Neural crest cell (in vitro differentiated cells): ENCODE measurements around the gene IL21R. TPM values are rescaled to one million over a fixed set of nuclear protein-coding genes. Genes with fewer than 3 reads are reported as not detected.

ENCODE experiments used
- DNase-seq: peaks from one replicate; pipeline ENCODE4 v3.0.0; 2021; ENCODE audit warnings: low read depth, mixed read lengths, low spot score
- H3K27ac Mint-ChIP-seq: one replicate; pipeline ENCODE4 v1.8.0; 2021; ENCODE audit warnings: mild to moderate bottlenecking, mixed read lengths; ENCODE audit not compliant: unreplicated experiment
- H3K27me3 Mint-ChIP-seq: 2 replicates; pipeline ENCODE4 v1.8.0; 2021; ENCODE audit warnings: low read depth, mild to moderate bottlenecking, mixed read lengths
- H3K36me3 Mint-ChIP-seq: 2 replicates; pipeline ENCODE4 v1.8.0; 2021; ENCODE audit warnings: low read depth, mild to moderate bottlenecking, mixed read lengths
- H3K4me1 Mint-ChIP-seq: 2 replicates; pipeline ENCODE4 v1.8.0; 2021; ENCODE audit warnings: mixed read lengths
- H3K4me3 Mint-ChIP-seq: one replicate; pipeline ENCODE4 v1.8.0; 2021; ENCODE audit warnings: mild to moderate bottlenecking, mixed read lengths
- H3K9me3 Mint-ChIP-seq: 2 replicates; pipeline ENCODE4 v1.8.0; 2021; ENCODE audit warnings: mixed read lengths
- total RNA-seq: library from RNA; stranded (reverse); gene quantifications from 2 replicates; pipeline ENCODE4 v1.2.1, GENCODE V29; 2021
- TF ChIP-seq, protein P1 (sequence below): fragments of 200-600 bp; sonication (generic); conservative IDR thresholded peaks from 2 replicates; pipeline ENCODE4 v1.5.0; 2021; ENCODE audit warnings: antibody characterized with exemption, mild to moderate bottlenecking

The IL21R gene
- total RNA-seq, 1 donor from 2014 or later, result 0.79 TPM

DNA sequence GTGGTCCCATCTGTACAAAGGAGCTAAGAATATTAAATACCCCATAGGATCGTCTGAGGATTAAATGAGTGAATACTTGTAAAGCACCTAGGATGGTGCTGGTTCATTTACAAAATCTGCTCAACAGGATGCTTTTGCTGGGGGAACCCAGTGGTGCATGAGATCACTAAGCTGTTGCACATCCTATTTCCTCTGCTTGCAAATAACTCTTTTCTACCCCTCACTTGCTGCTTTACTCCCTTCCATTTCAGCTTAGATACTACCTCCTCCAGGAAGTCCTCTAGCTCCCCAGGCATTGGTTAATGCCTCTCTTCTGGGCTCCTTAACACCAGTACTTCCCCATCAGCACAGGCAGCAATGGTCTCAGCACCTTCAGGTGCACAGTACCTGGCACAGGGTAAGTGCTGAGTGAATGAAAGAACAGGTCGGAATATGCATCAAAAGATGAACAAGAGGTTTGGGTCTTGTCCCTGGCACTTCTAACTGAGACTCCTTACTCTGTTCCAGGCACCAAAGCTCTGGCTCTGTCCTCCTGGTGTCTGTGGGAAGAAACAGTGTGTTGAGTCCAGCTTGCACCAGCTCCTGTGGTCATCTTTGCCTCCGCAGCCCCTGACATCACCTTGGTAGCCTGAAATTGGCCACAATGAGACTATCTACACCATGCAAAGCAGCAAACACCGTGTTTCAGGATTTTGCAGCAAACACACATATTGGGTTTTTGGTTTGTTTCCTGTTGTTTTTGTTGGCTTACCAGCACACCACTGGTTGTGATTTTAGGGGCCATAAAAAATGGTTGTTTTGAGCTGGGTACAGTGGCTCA lies 24.1 kb upstream of the IL21R start:
- H3K27me3 Mint-ChIP-seq, result peaks cover 4% of the 10 kb centered on the region
- no peaks in the 10 kb centered on the region for H3K36me3 Mint-ChIP-seq
- H3K4me1 Mint-ChIP-seq, result no peaks in the 10 kb centered on the region
- H3K27ac Mint-ChIP-seq, result no peak overlapping the region
- H3K4me3 Mint-ChIP-seq, result no peak overlapping the region
- DNase-seq, result no peak
- H3K9me3 Mint-ChIP-seq, result peaks cover 3% of the 10 kb centered on the region
- TF ChIP-seq, protein P1, sequence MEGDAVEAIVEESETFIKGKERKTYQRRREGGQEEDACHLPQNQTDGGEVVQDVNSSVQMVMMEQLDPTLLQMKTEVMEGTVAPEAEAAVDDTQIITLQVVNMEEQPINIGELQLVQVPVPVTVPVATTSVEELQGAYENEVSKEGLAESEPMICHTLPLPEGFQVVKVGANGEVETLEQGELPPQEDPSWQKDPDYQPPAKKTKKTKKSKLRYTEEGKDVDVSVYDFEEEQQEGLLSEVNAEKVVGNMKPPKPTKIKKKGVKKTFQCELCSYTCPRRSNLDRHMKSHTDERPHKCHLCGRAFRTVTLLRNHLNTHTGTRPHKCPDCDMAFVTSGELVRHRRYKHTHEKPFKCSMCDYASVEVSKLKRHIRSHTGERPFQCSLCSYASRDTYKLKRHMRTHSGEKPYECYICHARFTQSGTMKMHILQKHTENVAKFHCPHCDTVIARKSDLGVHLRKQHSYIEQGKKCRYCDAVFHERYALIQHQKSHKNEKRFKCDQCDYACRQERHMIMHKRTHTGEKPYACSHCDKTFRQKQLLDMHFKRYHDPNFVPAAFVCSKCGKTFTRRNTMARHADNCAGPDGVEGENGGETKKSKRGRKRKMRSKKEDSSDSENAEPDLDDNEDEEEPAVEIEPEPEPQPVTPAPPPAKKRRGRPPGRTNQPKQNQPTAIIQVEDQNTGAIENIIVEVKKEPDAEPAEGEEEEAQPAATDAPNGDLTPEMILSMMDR, result no peak

- peak overlapping the region; percentile 79 for H3K27ac Mint-ChIP-seq
- no peaks in the 10 kb centered on the region for H3K4me1 Mint-ChIP-seq
- no peak overlapping the region for H3K4me3 Mint-ChIP-seq
- peaks cover 3% of the 10 kb centered on the region for H3K9me3 Mint-ChIP-seq
- TF ChIP-seq, protein P1, result no peak
- H3K27me3 Mint-ChIP-seq, result peaks cover 4% of the 10 kb centered on the region
- no peak for DNase-seq
- H3K36me3 Mint-ChIP-seq, result no peaks in the 10 kb centered on the region
Measured at GRCh38 chr16:27378871-27379481, 23.0 kb upstream of the IL21R start.

- Mint-ChIP-seq H3K4me3 (no peak overlapping the region), H3K27me3 (peaks cover 4% of the 10 kb centered on the region), H3K36me3 (peaks cover 2% of the 10 kb centered on the region), H3K27ac (no peak overlapping the region), H3K9me3 (peaks cover 7% of the 10 kb centered on the region), H3K4me1 (no peaks in the 10 kb centered on the region)
- TF ChIP-seq, protein P1, result no peak
- no peak for DNase-seq
Measured at GRCh38 chr16:27379919-27380318, 22.1 kb upstream of the IL21R start.

DNA sequence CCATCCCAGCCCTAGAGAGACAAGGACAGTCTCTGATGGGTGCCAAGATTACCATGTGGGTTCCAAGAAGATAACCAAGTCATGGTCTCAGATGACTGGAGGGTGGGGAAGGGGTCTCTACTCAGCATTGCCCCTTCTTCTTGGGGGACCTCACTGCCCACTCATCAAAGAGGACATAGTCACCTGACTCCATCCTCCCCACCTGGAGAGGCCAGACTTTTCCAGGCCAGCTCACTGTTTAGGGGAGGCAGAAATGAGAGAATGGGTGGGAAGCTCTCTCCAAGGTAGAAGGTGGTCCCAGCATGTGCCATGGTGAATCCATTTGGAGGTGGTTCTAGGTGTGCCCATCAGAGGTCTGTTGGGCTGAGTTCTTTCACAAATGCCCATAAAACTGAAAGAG lies 20.7 kb upstream of the IL21R start:
- no peak overlapping the region for H3K27ac Mint-ChIP-seq
- H3K4me1 Mint-ChIP-seq, result no peaks in the 10 kb centered on the region
- H3K4me3 Mint-ChIP-seq, result no peak overlapping the region
- TF ChIP-seq, protein P1, result no peak
- peaks cover 2% of the 10 kb centered on the region for H3K36me3 Mint-ChIP-seq
- H3K9me3 Mint-ChIP-seq, result peaks cover 7% of the 10 kb centered on the region
- no peak for DNase-seq
- H3K27me3 Mint-ChIP-seq, result peaks cover 4% of the 10 kb centered on the region

DNA sequence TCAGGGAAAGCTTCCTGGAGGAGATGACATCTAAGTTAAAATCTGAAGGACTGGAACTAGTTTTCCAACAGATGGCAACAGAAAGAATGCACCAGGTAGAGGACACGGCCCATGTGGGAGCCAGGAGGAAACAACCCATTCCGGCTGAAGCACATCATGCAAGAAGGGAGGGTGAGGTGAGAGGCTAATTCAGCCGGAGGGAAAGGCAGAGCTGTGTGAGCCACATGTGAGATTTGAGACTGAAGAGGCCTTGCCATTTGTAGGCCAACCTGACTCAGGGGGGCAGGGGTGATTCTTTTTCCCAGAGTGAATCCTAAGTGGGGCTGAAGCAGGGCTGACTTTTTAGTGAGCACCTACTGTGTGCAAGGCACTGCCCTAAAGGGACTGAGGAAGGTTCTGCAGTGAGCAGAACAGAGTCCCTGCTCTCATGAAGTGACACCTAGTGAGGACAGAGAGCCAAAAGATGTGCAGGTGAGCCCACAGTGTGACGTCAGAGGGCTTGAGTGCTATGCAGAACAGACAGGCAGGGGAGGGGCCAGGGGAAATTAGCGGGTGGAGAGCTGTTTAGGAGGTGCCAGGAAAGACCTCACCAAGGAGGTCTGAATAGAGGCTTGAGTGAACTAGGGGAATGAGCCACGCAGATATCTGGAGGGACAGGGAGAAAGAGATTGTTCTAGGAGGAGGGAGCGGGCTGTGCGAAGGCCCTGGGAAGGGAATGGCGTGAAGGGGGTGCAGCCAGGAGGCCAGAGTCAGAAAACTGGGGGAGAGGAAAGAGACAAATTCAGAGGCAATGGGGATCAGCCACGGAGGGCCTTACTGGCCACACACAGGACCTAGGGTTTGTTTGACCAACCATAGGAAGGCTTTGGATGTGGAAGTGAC lies 19.8 kb upstream of the IL21R start:
- peaks cover 4% of the 10 kb centered on the region for H3K27me3 Mint-ChIP-seq
- H3K4me1 Mint-ChIP-seq, result no peaks in the 10 kb centered on the region
- no peak for DNase-seq
- H3K36me3 Mint-ChIP-seq, result peaks cover 2% of the 10 kb centered on the region
- H3K9me3 Mint-ChIP-seq, result peaks cover 7% of the 10 kb centered on the region
- no peak overlapping the region for H3K4me3 Mint-ChIP-seq
- no peak overlapping the region for H3K27ac Mint-ChIP-seq
- TF ChIP-seq, protein P1, result no peak
